CD14-positive monocyte (primary cell): Measurements from ENCODE around the gene NAP1L1. TPM values are rescaled to one million over a fixed set of nuclear protein-coding genes. Genes with fewer than 3 reads are reported as not detected.

Experiments
- DNase-seq, 3 donors: peaks; one replicate each; pipeline ENCODE4 v3.0.0-alpha.2; 2011 to 2022
- H2AFZ ChIP-seq: 2 replicates; pipeline ENCODE4 v1.6.0; 2012; ENCODE audit warnings: mild to moderate bottlenecking, low read depth, low read length, inconsistent platforms; ENCODE audit not compliant: insufficient read depth, poor library complexity, severe bottlenecking
- H3K27ac ChIP-seq, 2 donors: 1 replicate in 1 of 2; 2 replicates in 1 of 2; pipeline ENCODE4 v1.5.1; 2012 to 2013; ENCODE audit warnings: low read length in 2 of 2, control low read depth in 1 of 2, inconsistent platforms in 1 of 2, low read depth in 1 of 2, mild to moderate bottlenecking in 1 of 2
- H3K27me3 ChIP-seq, 2 donors: one replicate each; pipeline versions ENCODE4 v1.6.0 to v1.6.1; 2011 to 2013; ENCODE audit warnings: low read length in 2 of 2; ENCODE audit not compliant: control insufficient read depth in 2 of 2, insufficient read depth in 2 of 2
- H3K36me3 ChIP-seq, 2 donors: replicated peaks in 1 of 2; 1 replicate in 1 of 2; 2 replicates in 1 of 2; pipeline versions ENCODE4 v1.5.1 to v1.6.1; 2012 to 2013; ENCODE audit warnings: low read length in 2 of 2, control low read depth in 1 of 2, inconsistent platforms in 1 of 2, mild to moderate bottlenecking in 1 of 2; ENCODE audit not compliant: insufficient read depth in 2 of 2, control insufficient read depth in 1 of 2
- H3K4me1 ChIP-seq, 2 donors: 1 replicate in 1 of 2; 2 replicates in 1 of 2; pipeline versions ENCODE4 v1.5.1 to v1.6.1; 2012 to 2013; ENCODE audit warnings: low read length in 2 of 2, control low read depth in 1 of 2, inconsistent platforms in 1 of 2, mild to moderate bottlenecking in 1 of 2, moderate library complexity in 1 of 2; ENCODE audit not compliant: insufficient read depth in 2 of 2, control insufficient read depth in 1 of 2
- H3K4me2 ChIP-seq: replicated peaks from 2 replicates; pipeline ENCODE3; 2012; ENCODE audit warnings: low read length, moderate library complexity, mild to moderate bottlenecking; ENCODE audit not compliant: poor library complexity, severe bottlenecking; ENCODE audit errors: extremely low read depth
- H3K4me3 ChIP-seq, 3 experiments: fragments of 200-600 bp in 1 of 3; sonication (generic) in 1 of 3; replicated peaks in 1 of 3; 1 replicate in 2 of 3; 2 replicates in 1 of 3; pipeline ENCODE4 v1.5.1; 2011 to 2013; ENCODE audit warnings: low read length in 3 of 3, mild to moderate bottlenecking in 3 of 3, control low read depth in 2 of 3, low read depth in 2 of 3, inconsistent platforms in 1 of 3, moderate library complexity in 1 of 3
- H3K79me2 ChIP-seq: 2 replicates; pipeline ENCODE4 v1.6.0; 2012; ENCODE audit warnings: mild to moderate bottlenecking, control low read depth, inconsistent platforms, low read length, moderate library complexity; ENCODE audit not compliant: insufficient read depth
- H3K9ac ChIP-seq: 2 replicates; pipeline ENCODE4 v1.6.0; 2017; ENCODE audit warnings: low read length, mild to moderate bottlenecking; ENCODE audit not compliant: insufficient read depth, poor library complexity, severe bottlenecking
- H3K9me3 ChIP-seq, 2 donors: replicated peaks in 1 of 2; 1 replicate in 1 of 2; 2 replicates in 1 of 2; pipeline versions ENCODE4 v1.5.1 to v1.6.1; 2012 to 2013; ENCODE audit warnings: low read length in 2 of 2, control low read depth in 1 of 2; ENCODE audit not compliant: control insufficient read depth in 1 of 2, insufficient read depth in 1 of 2
- H4K20me1 ChIP-seq: 2 replicates; pipeline ENCODE4 v1.6.0; 2012; ENCODE audit warnings: mild to moderate bottlenecking, low read length, control low read depth, moderate library complexity; ENCODE audit not compliant: insufficient read depth
- H3K27ac Mint-ChIP-seq, 7 donors: one replicate each; pipeline ENCODE4 v1.8.0; 2020; ENCODE audit warnings: mild to moderate bottlenecking in 7 of 7, mixed read lengths in 7 of 7, moderate library complexity in 6 of 7, inconsistent platforms in 2 of 7
- H3K27me3 Mint-ChIP-seq, 3 donors: one replicate each; pipeline ENCODE4 v1.8.0; 2021 to 2022; ENCODE audit warnings: low read depth in 3 of 3, mild to moderate bottlenecking in 3 of 3, mixed read lengths in 3 of 3, moderate library complexity in 3 of 3, inconsistent platforms in 1 of 3
- H3K36me3 Mint-ChIP-seq, 2 donors: one replicate each; pipeline ENCODE4 v1.8.0; 2020; ENCODE audit warnings: mixed read lengths in 2 of 2, inconsistent platforms in 1 of 2, mild to moderate bottlenecking in 1 of 2
- H3K4me1 Mint-ChIP-seq: one replicate; pipeline ENCODE4 v1.8.0; 2020; ENCODE audit warnings: mild to moderate bottlenecking, mixed read lengths
- H3K4me3 Mint-ChIP-seq, 2 donors: one replicate each; pipeline ENCODE4 v1.8.0; 2020; ENCODE audit warnings: mild to moderate bottlenecking in 2 of 2, mixed read lengths in 2 of 2, moderate library complexity in 1 of 2
- H3K9me3 Mint-ChIP-seq, 7 donors: one replicate each; pipeline ENCODE4 v1.8.0; 2020 to 2022; ENCODE audit warnings: mixed read lengths in 7 of 7, mild to moderate bottlenecking in 6 of 7, moderate library complexity in 6 of 7, inconsistent platforms in 2 of 7
- WGBS: methylation state at CpG from one replicate; pipeline ENCODE4 v1.1.5; 2013; ENCODE audit warnings: missing lambda C conversion rate; ENCODE audit not compliant: insufficient coverage; 5-methylcytosine and 5-hydroxymethylcytosine counted together
- intact Hi-C, 2 donors: fragments of 100-400 bp; cut with micrococcal nuclease; formaldehyde crosslinking; loops; one replicate each; pipeline versions ENCODE4 v1.15.0 to v1.15.1; 2023
- polyA plus RNA-seq, 3 donors: library from polyadenylated mRNA; depleted of rRNA in 1 of 3; unstranded in 2 of 3; stranded (reverse) in 1 of 3; fragments of 300-500 nt in 2 of 3; fragments of >200 nt in 1 of 3; fragmentation: Illumina TruSeq in 2 of 3; gene quantifications; 1 replicate in 2 of 3; 2 replicates in 1 of 3; pipeline ENCODE4 v1.2.3, GENCODE V29; 2012 to 2021
- TF ChIP-seq, protein P1 (sequence below): fragments of 200-600 bp; IDR thresholded peaks from one replicate; pipeline ENCODE4 v1.8.0; 2022; ENCODE audit warnings: antibody characterized with exemption, mild to moderate bottlenecking

Gene NAP1L1
- polyA plus RNA-seq, 3 donors: 98.3 to 164 (median 111) TPM

DNA sequence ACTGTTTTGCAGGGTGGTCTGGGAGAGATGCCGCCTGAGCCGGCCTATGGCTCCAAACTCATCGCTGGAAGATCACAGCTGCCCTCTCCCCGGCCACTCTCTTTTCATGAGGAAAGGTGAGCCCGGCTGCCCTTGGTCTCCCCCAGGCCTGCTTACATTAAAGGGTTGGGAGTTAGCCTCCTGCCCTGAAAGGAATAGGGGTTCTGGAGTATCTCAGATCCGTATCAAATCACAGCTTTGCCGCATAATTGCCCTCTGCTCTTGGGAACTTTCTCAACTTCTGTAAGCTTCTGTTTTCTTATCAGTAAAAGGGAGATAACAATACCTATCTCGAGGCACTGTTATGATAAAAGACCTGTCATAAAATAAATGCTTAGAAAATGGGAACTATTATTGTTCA, 70.5 kb downstream of the NAP1L1 start:
- no peak overlapping the region for H3K27ac ChIP-seq
- no peak overlapping the region for H2AFZ ChIP-seq
- no peaks in the 10 kb centered on the region for H3K27me3 ChIP-seq
- Mint-ChIP-seq H3K27me3 (peaks cover 3 to 7% (median 5%) of the 10 kb centered on the region in 3 donors), H3K36me3 (no peaks in the 10 kb centered on the region), H3K4me3 (no peak overlapping the region), H3K9me3 (peaks cover 0 to 2% (median 0%) of the 10 kb centered on the region in 7 donors), H3K27ac (no peak overlapping the region), H3K4me1 (peaks cover 6% of the 10 kb centered on the region)
- H3K79me2 ChIP-seq: no peaks in the 10 kb centered on the region
- DNase-seq: no peak
- no peaks in the 10 kb centered on the region for H3K4me1 ChIP-seq
- no peak overlapping the region for H3K9ac ChIP-seq
- WGBS: 92% methylated on average over 2 of the region's 8 CpGs
- H3K9me3 ChIP-seq: no peaks in the 10 kb centered on the region
- H3K4me3 ChIP-seq: no peak overlapping the region
- TF ChIP-seq, protein P1, sequence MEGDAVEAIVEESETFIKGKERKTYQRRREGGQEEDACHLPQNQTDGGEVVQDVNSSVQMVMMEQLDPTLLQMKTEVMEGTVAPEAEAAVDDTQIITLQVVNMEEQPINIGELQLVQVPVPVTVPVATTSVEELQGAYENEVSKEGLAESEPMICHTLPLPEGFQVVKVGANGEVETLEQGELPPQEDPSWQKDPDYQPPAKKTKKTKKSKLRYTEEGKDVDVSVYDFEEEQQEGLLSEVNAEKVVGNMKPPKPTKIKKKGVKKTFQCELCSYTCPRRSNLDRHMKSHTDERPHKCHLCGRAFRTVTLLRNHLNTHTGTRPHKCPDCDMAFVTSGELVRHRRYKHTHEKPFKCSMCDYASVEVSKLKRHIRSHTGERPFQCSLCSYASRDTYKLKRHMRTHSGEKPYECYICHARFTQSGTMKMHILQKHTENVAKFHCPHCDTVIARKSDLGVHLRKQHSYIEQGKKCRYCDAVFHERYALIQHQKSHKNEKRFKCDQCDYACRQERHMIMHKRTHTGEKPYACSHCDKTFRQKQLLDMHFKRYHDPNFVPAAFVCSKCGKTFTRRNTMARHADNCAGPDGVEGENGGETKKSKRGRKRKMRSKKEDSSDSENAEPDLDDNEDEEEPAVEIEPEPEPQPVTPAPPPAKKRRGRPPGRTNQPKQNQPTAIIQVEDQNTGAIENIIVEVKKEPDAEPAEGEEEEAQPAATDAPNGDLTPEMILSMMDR: no peak
- no peak overlapping the region for H3K4me2 ChIP-seq
- no peaks in the 10 kb centered on the region for H3K36me3 ChIP-seq
- H4K20me1 ChIP-seq: no peaks in the 10 kb centered on the region
- intact Hi-C loops: no loop called here

DNA sequence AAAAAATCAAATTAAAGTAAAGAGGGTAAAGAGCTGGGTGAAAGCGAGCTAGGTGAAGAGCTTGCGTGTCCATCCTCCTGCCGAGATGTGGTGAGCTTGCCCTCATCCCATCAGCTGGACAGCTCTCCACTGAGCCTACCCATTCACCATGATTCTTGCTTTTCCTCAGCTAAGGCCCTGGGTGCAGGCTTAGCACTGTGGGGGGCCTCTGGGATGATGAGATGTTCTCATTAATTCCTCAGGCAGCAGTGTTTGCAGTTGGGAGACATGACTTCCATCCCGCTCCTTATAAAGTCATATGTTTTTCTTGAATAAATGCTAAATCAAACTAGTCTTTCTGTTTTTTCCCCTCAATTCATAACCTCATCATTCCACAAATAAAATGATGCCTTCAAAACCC, 70.9 kb downstream of the NAP1L1 start:
- Histone ChIP-seq H3K27me3 (no peaks in the 10 kb centered on the region), H2AFZ (no peak overlapping the region), H3K36me3 (no peaks in the 10 kb centered on the region), H4K20me1 (no peaks in the 10 kb centered on the region), H3K4me1 (no peaks in the 10 kb centered on the region), H3K79me2 (no peaks in the 10 kb centered on the region), H3K4me3 (no peak overlapping the region), H3K9ac (no peak overlapping the region), H3K4me2 (no peak overlapping the region), H3K9me3 (no peaks in the 10 kb centered on the region), H3K27ac (no peak overlapping the region)
- Mint-ChIP-seq H3K9me3 (peaks cover 0 to 2% (median 0%) of the 10 kb centered on the region in 7 donors), H3K36me3 (no peaks in the 10 kb centered on the region), H3K27ac (no peak overlapping the region), H3K4me3 (no peak overlapping the region), H3K27me3 (peaks cover 3 to 7% (median 5%) of the 10 kb centered on the region in 3 donors), H3K4me1 (peaks cover 5% of the 10 kb centered on the region)
- DNase-seq: no peak
- TF ChIP-seq, protein P1: no peak
- 100% methylated on average over 3 of the region's 4 CpGs for whole genome bisulfite sequencing
- intact Hi-C loops: no loop called here
